Measurements from ENCODE around the gene CXCR4.

CXCR4 gene

GRCh38 chr2:136126021-136126420, 8.1 kb upstream of the CXCR4 start:
- Histone ChIP-seq H3K4me3 (ENCODE audit: low read depth, low read length, poor library complexity, severe bottlenecking) (peak overlapping the region; percentile 22), H3K4me2 (ENCODE audit: low read length) (peak overlapping the region; percentile 48)

GRCh38 chr2:136125236-136125635, 7.3 kb upstream of the CXCR4 start:
- peaks cover 75% of the 10 kb centered on the region for H3K4me1 ChIP-seq (ENCODE audit: insufficient read depth, low read length, severe bottlenecking)
- TF ChIP-seq CTCF (IDR thresholded peaks at IDR 0.05; ENCODE audit: low read length), result no peak
- no peak for TF ChIP-seq EZH2 (IDR thresholded peaks at IDR 0.05; ENCODE audit: borderline replicate concordance, low read length)

More at GRCh38 chr2:136126021-136126420, 8.1 kb upstream of the CXCR4 start:
- H3K9me3 ChIP-seq (ENCODE audit: low read length), result no peaks in the 10 kb centered on the region
- H3K27ac ChIP-seq (ENCODE audit: low read depth, low read length, poor library complexity, severe bottlenecking), result peak overlapping the region; percentile 36
- H3K36me3 ChIP-seq (ENCODE audit: insufficient read depth, low read length), result no peaks in the 10 kb centered on the region
- H3K79me2 ChIP-seq (ENCODE audit: insufficient read depth, low read length), result no peaks in the 10 kb centered on the region
- H4K20me1 ChIP-seq (ENCODE audit: insufficient read depth, low read length), result no peaks in the 10 kb centered on the region
- no peaks in the 10 kb centered on the region; the same call in 1 of the 2 replicates for H3F3A ChIP-seq (ENCODE audit: insufficient read depth, low read length)
- TF ChIP-seq EZH2 (IDR thresholded peaks at IDR 0.05; ENCODE audit: borderline replicate concordance, low read length) (no peak), CTCF (IDR thresholded peaks at IDR 0.05; ENCODE audit: low read length) (no peak)
- no peak overlapping the region; the same call in 1 of the 2 replicates for H3K9ac ChIP-seq (ENCODE audit: low read length)
- H3K27me3 ChIP-seq (ENCODE audit: insufficient read depth, low read length), result no peaks in the 10 kb centered on the region
- H3K4me1 ChIP-seq (ENCODE audit: insufficient read depth, low read length, severe bottlenecking), result peaks cover 81% of the 10 kb centered on the region
- H3K9me2 ChIP-seq (ENCODE audit: low read depth, low read length), result no peaks in the 10 kb centered on the region
- no peak overlapping the region for H2AFZ ChIP-seq (ENCODE audit: low read length)

GRCh38 chr2:136124805-136125204, 6.9 kb upstream of the CXCR4 start:
- no peaks in the 10 kb centered on the region for H3K9me3 ChIP-seq (ENCODE audit: low read length)
- no peaks in the 10 kb centered on the region for H3K27me3 ChIP-seq (ENCODE audit: insufficient read depth, low read length)
- no peaks in the 10 kb centered on the region for H4K20me1 ChIP-seq (ENCODE audit: insufficient read depth, low read length)
- TF ChIP-seq CTCF (IDR thresholded peaks at IDR 0.05; ENCODE audit: low read length) (no peak), EZH2 (IDR thresholded peaks at IDR 0.05; ENCODE audit: borderline replicate concordance, low read length) (no peak)
- H3K79me2 ChIP-seq (ENCODE audit: insufficient read depth, low read length), result no peaks in the 10 kb centered on the region
- H3K9ac ChIP-seq (ENCODE audit: low read length), result no peak overlapping the region
- no peaks in the 10 kb centered on the region; the same call in 1 of the 2 replicates for H3F3A ChIP-seq (ENCODE audit: insufficient read depth, low read length)
- no peaks in the 10 kb centered on the region for H3K36me3 ChIP-seq (ENCODE audit: insufficient read depth, low read length)
- no peaks in the 10 kb centered on the region for H3K9me2 ChIP-seq (ENCODE audit: low read depth, low read length)
- H3K4me2 ChIP-seq (ENCODE audit: low read length), result peak overlapping the region; percentile 48; the same call in 1 of the 2 replicates
- H3K4me3 ChIP-seq (ENCODE audit: low read depth, low read length, poor library complexity, severe bottlenecking), result no peak overlapping the region
- no peak overlapping the region for H2AFZ ChIP-seq (ENCODE audit: low read length)
- peak overlapping the region; percentile 36 for H3K27ac ChIP-seq (ENCODE audit: low read depth, low read length, poor library complexity, severe bottlenecking)
- peaks cover 75% of the 10 kb centered on the region for H3K4me1 ChIP-seq (ENCODE audit: insufficient read depth, low read length, severe bottlenecking)

More at GRCh38 chr2:136125236-136125635, 7.3 kb upstream of the CXCR4 start:
- H3F3A ChIP-seq (ENCODE audit: insufficient read depth, low read length), result no peaks in the 10 kb centered on the region; the same call in 1 of the 2 replicates
- peak overlapping the region; percentile 36 for H3K27ac ChIP-seq (ENCODE audit: low read depth, low read length, poor library complexity, severe bottlenecking)
- no peak overlapping the region for H2AFZ ChIP-seq (ENCODE audit: low read length)
- no peaks in the 10 kb centered on the region for H3K27me3 ChIP-seq (ENCODE audit: insufficient read depth, low read length)
- H3K4me3 ChIP-seq (ENCODE audit: low read depth, low read length, poor library complexity, severe bottlenecking), result peak overlapping the region; percentile 1
- no peaks in the 10 kb centered on the region for H4K20me1 ChIP-seq (ENCODE audit: insufficient read depth, low read length)
- no peak overlapping the region for H3K9ac ChIP-seq (ENCODE audit: low read length)
- no peaks in the 10 kb centered on the region for H3K79me2 ChIP-seq (ENCODE audit: insufficient read depth, low read length)
- no peaks in the 10 kb centered on the region for H3K9me3 ChIP-seq (ENCODE audit: low read length)
- H3K9me2 ChIP-seq (ENCODE audit: low read depth, low read length), result no peaks in the 10 kb centered on the region
- H3K36me3 ChIP-seq (ENCODE audit: insufficient read depth, low read length), result no peaks in the 10 kb centered on the region
- H3K4me2 ChIP-seq (ENCODE audit: low read length), result peak overlapping the region; percentile 48
